GM12878 (cell line): Measurements from ENCODE around the gene PTGES2. TPM values are rescaled to one million over a fixed set of nuclear protein-coding genes. Genes with fewer than 3 reads are reported as not detected.

Experiments used
- ATAC-seq: fragments of 200-7000 bp; cut with Tn5 transposase; 3 replicates; pipeline ENCODE4 v1.9.1; 2020; ENCODE audit warnings: mild to moderate bottlenecking, moderate library complexity
- BruUV-seq: library from RNA; stranded (reverse); fragments of 400-500 nt; replicated peaks from 2 replicates; lab custom pipeline; 2021; lab: Mats Ljungman, UMichigan
- CTCF ChIA-PET: fragments of 300-600 bp; sonication (Branson Sonifier 250); formaldehyde crosslinking; extraction: SDS; loops from one replicate; lab custom pipeline; 2021; ENCODE audit warnings: inconsistent platforms; lab: Yijun Ruan, JAX
- POLR2A ChIA-PET: fragments of 350-600 bp; formaldehyde crosslinking; extraction: SDS; loops from one replicate; lab custom pipeline; 2021; ENCODE audit warnings: inconsistent platforms; lab: Charles Lee
- RAD21 ChIA-PET: fragments of 300-600 bp; sonication (Branson Sonifier 250); formaldehyde crosslinking; loops from one replicate; lab custom pipeline; 2023; ENCODE audit warnings: antibody characterized with exemption; ENCODE audit not compliant: unreplicated experiment; lab: Charles Lee
- SMC1A ChIA-PET: fragments of 300-600 bp; sonication (Branson Sonifier 250); formaldehyde crosslinking; loops from one replicate; lab custom pipeline; 2023; ENCODE audit not compliant: unreplicated experiment, uncharacterized antibody; lab: Charles Lee
- DNase-seq: peaks from one replicate; pipeline ENCODE4 v3.0.0-alpha.2; 2011; ENCODE audit warnings: low read depth, low spot score
- FAIRE-seq: peaks from 3 replicates; lab custom pipeline; 2011; peaks lifted over from hg19 to GRCh38; lab: Jason Lieb, UNC
- H2AFZ ChIP-seq: 2 replicates; pipeline ENCODE4 v1.6.0; 2011; ENCODE audit warnings: low read depth, low read length, control low read depth; ENCODE audit not compliant: control insufficient read depth
- H3K27ac ChIP-seq: 2 replicates; pipeline ENCODE4 v1.5.1; 2011; ENCODE audit warnings: control low read depth; ENCODE audit not compliant: control insufficient read depth, insufficient read depth
- H3K27me3 ChIP-seq, 2 experiments: replicated peaks in 1 of 2; 2 replicates each; pipeline versions ENCODE4 v1.6.0 to v1.6.1; 2011; ENCODE audit warnings: low read length in 1 of 2; ENCODE audit not compliant: control insufficient read depth in 2 of 2, insufficient read depth in 2 of 2
- H3K36me3 ChIP-seq, 2 experiments: 2 replicates each; pipeline ENCODE4 v1.5.1; 2011; ENCODE audit warnings: low read length in 1 of 2; ENCODE audit not compliant: control insufficient read depth in 2 of 2, insufficient read depth in 2 of 2
- H3K4me1 ChIP-seq: 2 replicates; pipeline ENCODE4 v1.6.1; 2011; ENCODE audit warnings: mild to moderate bottlenecking, low read length, moderate library complexity, mixed read lengths; ENCODE audit not compliant: control insufficient read depth, insufficient read depth
- H3K4me2 ChIP-seq: 2 replicates; pipeline ENCODE4 v1.6.0; 2011; ENCODE audit warnings: control low read depth; ENCODE audit not compliant: control insufficient read depth, insufficient read depth
- H3K4me3 ChIP-seq: fragments of 200-600 bp; sonication (generic); 2 replicates; pipeline ENCODE4 v1.5.1; 2016
- H3K79me2 ChIP-seq: 2 replicates; pipeline ENCODE4 v1.6.0; 2011; ENCODE audit warnings: low read length; ENCODE audit not compliant: control insufficient read depth, insufficient read depth
- H3K9ac ChIP-seq: 2 replicates; pipeline ENCODE4 v1.8.0; 2011; ENCODE audit warnings: low read length, control low read depth, mixed read lengths; ENCODE audit not compliant: control insufficient read depth, insufficient read depth
- H3K9me3 ChIP-seq: replicated peaks from 3 replicates; pipeline ENCODE4 v1.5.1; 2011; ENCODE audit warnings: mild to moderate bottlenecking, low read length; ENCODE audit not compliant: control insufficient read depth, insufficient read depth
- H4K20me1 ChIP-seq: 2 replicates; pipeline ENCODE4 v1.6.0; 2011; ENCODE audit not compliant: control insufficient read depth, insufficient read depth
- BHLHE40 ChIP-seq, 2 experiments: fragments of 450-650 bp in 1 of 2; IDR thresholded peaks; 2 replicates each; pipeline ENCODE4 v1.6.1; 2011 to 2017; ENCODE audit warnings: low read depth in 2 of 2, borderline replicate concordance in 1 of 2, improper control_type of control experiment in 1 of 2, low read length in 1 of 2, mild to moderate bottlenecking in 1 of 2
- CEBPZ ChIP-seq: fragments of 150-350 bp; IDR thresholded peaks from 2 replicates; pipeline ENCODE4 v1.6.1; 2016; ENCODE audit warnings: low read depth, low read length
- CHD4 ChIP-seq: fragments of 200-600 bp; sonication (generic); IDR thresholded peaks from 2 replicates; pipeline ENCODE4 v1.6.1; 2016; ENCODE audit warnings: mild to moderate bottlenecking
- CTCF ChIP-seq, 3 experiments: IDR thresholded peaks in 2 of 3; conservative IDR thresholded peaks in 1 of 3; 2 replicates each; pipeline ENCODE4 v1.5.1; 2011; ENCODE audit warnings: low read depth in 3 of 3, low read length in 3 of 3, mild to moderate bottlenecking in 3 of 3, control low read depth in 2 of 3, moderate library complexity in 2 of 3, inconsistent platforms in 1 of 3, mixed read lengths in 1 of 3; ENCODE audit not compliant: control insufficient read depth in 2 of 3, insufficient read depth in 1 of 3; ENCODE audit errors: extremely low read depth in 1 of 3
- DPF2 ChIP-seq: fragments of 450-650 bp; IDR thresholded peaks from 2 replicates; pipeline ENCODE4 v1.6.1; 2017; ENCODE audit warnings: mild to moderate bottlenecking
- EP300 ChIP-seq, 2 experiments: fragments of 150-350 bp in 1 of 2; IDR thresholded peaks; 2 replicates each; pipeline ENCODE4 v1.6.1; 2011 to 2012; ENCODE audit warnings: low read depth in 2 of 2, low read length in 2 of 2, borderline replicate concordance in 1 of 2, improper control_type of control experiment in 1 of 2, inconsistent platforms in 1 of 2; ENCODE audit not compliant: control insufficient read depth in 1 of 2
- KLF5 ChIP-seq: fragments of 450-650 bp; IDR thresholded peaks from 2 replicates; pipeline ENCODE4 v1.6.1; 2014; ENCODE audit warnings: mild to moderate bottlenecking; ENCODE audit not compliant: partially characterized antibody
- NBN ChIP-seq: fragments of 450-650 bp; IDR thresholded peaks from 2 replicates; pipeline ENCODE4 v1.6.1; 2016
- NR2C2 ChIP-seq: IDR thresholded peaks from 2 replicates; pipeline ENCODE4 v1.6.1; 2011; ENCODE audit warnings: borderline replicate concordance, low read depth; ENCODE audit not compliant: control insufficient read depth, insufficient read length
- PBX3 ChIP-seq: IDR thresholded peaks from 2 replicates; pipeline ENCODE4 v1.6.1; 2011; ENCODE audit warnings: mild to moderate bottlenecking, low read depth, low read length, moderate library complexity; ENCODE audit not compliant: insufficient replicate concordance
- RAD21 ChIP-seq: IDR thresholded peaks from 2 replicates; pipeline ENCODE4 v1.6.1; 2011; ENCODE audit warnings: mild to moderate bottlenecking, low read depth, low read length, moderate library complexity; ENCODE audit not compliant: insufficient read depth
- RB1 ChIP-seq: fragments of 450-650 bp; formaldehyde crosslinking; IDR thresholded peaks from 2 replicates; pipeline ENCODE4 v1.6.1; 2017; ENCODE audit warnings: mild to moderate bottlenecking, borderline replicate concordance
- SPI1 ChIP-seq: IDR thresholded peaks from 2 replicates; pipeline ENCODE4 v1.6.1; 2011; ENCODE audit warnings: low read depth, mild to moderate bottlenecking, low read length, moderate library complexity, borderline replicate concordance; ENCODE audit not compliant: insufficient read depth
- ZNF274 ChIP-seq: IDR thresholded peaks from one replicate; pipeline ENCODE4 v1.8.0; 2011; ENCODE audit not compliant: insufficient read length, insufficient read depth
- WGBS: methylation state at CpG from one replicate; pipeline ENCODE4 v1.1.6; 2016; ENCODE audit warnings: low lambda C conversion rate; ENCODE audit not compliant: insufficient replicate concordance, insufficient coverage; ENCODE audit errors: missing lambda C conversion rate; 5-methylcytosine and 5-hydroxymethylcytosine counted together
- in situ Hi-C: fragments of 300-500 bp; cut with MboI; formaldehyde crosslinking; loops from 9 replicates; pipeline ENCODE4 v1.14.3; 2018; ENCODE audit warnings: mixed read lengths
- intact Hi-C: fragments of 100-400 bp; cut with micrococcal nuclease; formaldehyde crosslinking; loops from one replicate; pipeline ENCODE4 v1.14.2; 2022; ENCODE audit not compliant: unreplicated experiment
- polyA plus RNA-seq, 11 experiments: library from polyadenylated mRNA; depleted of rRNA in 4 of 11; unstranded in 6 of 11; stranded (reverse) in 5 of 11; fragments of >200 nt; fragmentation: Nextera tagmentation in 4 of 11; fragmentation: Illumina TruSeq in 1 of 11; extraction: Ambion mirVana in 4 of 11; extraction: Trizol in 1 of 11; gene quantifications; 1 replicate in 1 of 11; 2 replicates in 10 of 11; pipeline versions ENCODE4 v1.2.1 to v1.2.3, GENCODE V29; 2011 to 2016; ENCODE audit warnings: inconsistent platforms in 2 of 11, missing spikeins in 2 of 11, low read depth in 1 of 11
- total RNA-seq, 4 experiments: library from RNA; depleted of rRNA in 3 of 4; stranded (reverse); fragments of >200 nt in 3 of 4; fragmentation: Illumina TruSeq in 1 of 4; extraction: Trizol in 1 of 4; gene quantifications; 2 replicates each; pipeline versions ENCODE4 v1.2.1 to v1.2.3, GENCODE V29; 2013 to 2021

The PTGES2 gene
- total and polyA plus RNA-seq, 10 of the 15 experiments (the other 5 are each of a cell fraction or from before 2014, with no cell fraction given): 2.1 to 141 (median 99.1) TPM

- SMC1A ChIA-PET: interaction anchor here (0.7 to 2.6 kb wide), 9 partner anchors 9 to 183 kb away, joined by 3 to 9 read pairs (median 4); no protein-coding TSS in a partner anchor
- peaks cover 8 to 22% of the 10 kb centered on the region in 2 experiments; a peak in 3 of 4 replicates for H3K36me3 ChIP-seq
- no peak overlapping the region for H2AFZ ChIP-seq
- no peaks in the 10 kb centered on the region for H4K20me1 ChIP-seq
- H3K4me2 ChIP-seq: peak overlapping the region; percentile 97
- H3K27me3 ChIP-seq: no peaks in the 10 kb centered on the region
- peak overlapping the region; percentile 98; the same call in 1 of the 2 replicates for H3K9ac ChIP-seq
- H3K27ac ChIP-seq: peak overlapping the region; percentile 99
- peak; percentile 3 for ATAC-seq
- no TSS peak for BruUV-seq
- in situ Hi-C loops: no loop called here
- H3K4me1 ChIP-seq: peaks cover 14% of the 10 kb centered on the region; the same call in 1 of the 2 replicates
- H3K9me3 ChIP-seq: no peaks in the 10 kb centered on the region
- CTCF ChIA-PET: interaction anchor here (0.6 to 7.4 kb wide), 35 partner anchors 9 to 562 kb away, joined by 3 to 84 read pairs (median 4); partner anchors contain the start of genes CDK9, CIZ1, NAIF1 and SLC25A25
- 33% methylated on average over 16 of the region's 16 CpGs for WGBS
- peak; percentile 82 for FAIRE-seq
- RAD21 ChIA-PET: interaction anchor here (0.8 to 2.7 kb wide), 9 partner anchors 9 to 295 kb away, joined by 3 to 11 read pairs (median 5); partner anchors contain the start of gene DNM1
- intact Hi-C loops: loop anchor here (5.0 kb wide), 2 partner anchors 217 to 338 kb away; partner anchors contain the start of genes CDK9 and SLC27A4
- DNase-seq: peak; percentile 35
- peaks cover 32% of the 10 kb centered on the region for H3K79me2 ChIP-seq
- POLR2A ChIA-PET: interaction anchor here (0.6 to 1.7 kb wide), 8 partner anchors 9 to 246 kb away, joined by 3 to 9 read pairs (median 4); partner anchors contain the start of gene URM1
- H3K4me3 ChIP-seq: peak overlapping the region; percentile 88; the same call in 1 of the 2 replicates
- no peak for TF ChIP-seq PBX3
- peak; percentile 62 for TF ChIP-seq RAD21
- 0 out of 4 replicates have a peak, but pooled peaks of 1 of the 2 experiments have one; percentile 35 for TF ChIP-seq EP300 (IDR thresholded peaks at IDR 0.05; ENCODE audit: borderline replicate concordance in 1 of 2, control insufficient read depth in 1 of 2, low read depth in 2 of 2, low read length in 2 of 2)
- 0 out of 2 replicates have a peak, but pooled peaks have one; percentile 27 for TF ChIP-seq DPF2
- no peak for TF ChIP-seq BHLHE40 (IDR thresholded peaks at IDR 0.05; ENCODE audit: borderline replicate concordance in 1 of 2, low read depth in 2 of 2, low read length in 1 of 2)
- no peak for TF ChIP-seq NR2C2
- TF ChIP-seq NBN: peak; percentile 14; the same call in 1 of the 2 replicates
- no peak for TF ChIP-seq KLF5
- no peak for TF ChIP-seq SPI1
- TF ChIP-seq RB1: peak; percentile 26; the same call in 1 of the 2 replicates
- peak; percentile 81 to 92 (median 85) for TF ChIP-seq CTCF (IDR thresholded peaks at IDR 0.05 in 2 of 3, conservative IDR thresholded peaks at IDR 0.05 in 1 of 3; ENCODE audit: control insufficient read depth in 2 of 3, extremely low read depth in 1 of 3, insufficient read depth in 1 of 3, low read depth in 3 of 3, low read length in 3 of 3)
- TF ChIP-seq CEBPZ: no peak
- TF ChIP-seq CHD4: no peak
- no peak for TF ChIP-seq ZNF274
Observed at GRCh38 chr9:128124873-128125579, 2.5 kb downstream of the PTGES2 start.
